GM12878 (cell line): ENCODE results near the gene KCND3.

Experiments
- CTCF ChIP-seq, 3 experiments: IDR thresholded peaks in 2 of 3; conservative IDR thresholded peaks in 1 of 3; 2 replicates each; pipeline ENCODE4 v1.5.1; 2011; ENCODE audit warnings: low read depth in 3 of 3, low read length in 3 of 3, mild to moderate bottlenecking in 3 of 3, control low read depth in 2 of 3, moderate library complexity in 2 of 3, inconsistent platforms in 1 of 3, mixed read lengths in 1 of 3; ENCODE audit not compliant: control insufficient read depth in 2 of 3, insufficient read depth in 1 of 3; ENCODE audit errors: extremely low read depth in 1 of 3
- ESRRA ChIP-seq: IDR thresholded peaks from 2 replicates; pipeline ENCODE4 v1.6.1; 2012; ENCODE audit warnings: mild to moderate bottlenecking, low read length, improper control_type of control experiment
- FOS ChIP-seq: IDR thresholded peaks from 3 replicates; pipeline ENCODE4 v1.6.1; 2011; ENCODE audit warnings: borderline replicate concordance; ENCODE audit not compliant: insufficient read length; ENCODE audit errors: extremely low read depth
- MAX ChIP-seq: IDR thresholded peaks from 2 replicates; pipeline ENCODE4 v1.6.1; 2012; ENCODE audit warnings: low read depth, low read length, improper control_type of control experiment
- PAX8 ChIP-seq: fragments of 450-650 bp; IDR thresholded peaks from 2 replicates; pipeline ENCODE4 v1.6.1; 2017; ENCODE audit warnings: mild to moderate bottlenecking, moderate library complexity
- PBX3 ChIP-seq: IDR thresholded peaks from 2 replicates; pipeline ENCODE4 v1.6.1; 2011; ENCODE audit warnings: mild to moderate bottlenecking, low read depth, low read length, moderate library complexity; ENCODE audit not compliant: insufficient replicate concordance
- POLR2A ChIP-seq: IDR thresholded peaks from 2 replicates; pipeline ENCODE4 v1.6.1; 2011; ENCODE audit warnings: low read depth, mild to moderate bottlenecking, low read length
- POLR2AphosphoS5 ChIP-seq: IDR thresholded peaks from 2 replicates; pipeline ENCODE4 v1.6.1; 2011; ENCODE audit warnings: mild to moderate bottlenecking, low read length, inconsistent platforms
- RELA ChIP-seq: fragments of 450-650 bp; IDR thresholded peaks from 2 replicates; pipeline ENCODE4 v1.8.0; 2014; ENCODE audit warnings: borderline replicate concordance; ENCODE audit not compliant: partially characterized antibody
- SMAD5 ChIP-seq: IDR thresholded peaks from 2 replicates; pipeline ENCODE4 v1.6.1; 2016; ENCODE audit warnings: antibody characterized with exemption, low read depth

- TF ChIP-seq POLR2A (no peak), PAX8 (no peak), CTCF (IDR thresholded peaks at IDR 0.05 in 2 of 3, conservative IDR thresholded peaks at IDR 0.05 in 1 of 3; ENCODE audit: control insufficient read depth in 2 of 3, extremely low read depth in 1 of 3, insufficient read depth in 1 of 3, low read depth in 3 of 3, low read length in 3 of 3) (no peak), PBX3 (no peak), RELA (no peak), POLR2AphosphoS5 (no peak), ESRRA (no peak), FOS (no peak), SMAD5 (no peak), MAX (no peak)
These were observed 110.8 kb downstream of the KCND3 start for GRCh38 chr1:111878649-111879048.
